Activated T-cell treated with anti-CD3 and anti-CD28 coated beads, Interleukin-2, amount 50 U/mL, for 48 hours (primary cell): ENCODE results near the gene PITPNC1.
"Not testable (repeated sequence)": the region's sequence is repeated elsewhere in the genome, so short reads cannot be mapped to it uniquely, and the experiment has no call there.

ENCODE experiments used
- DNase-seq, 2 experiments: peaks; one replicate each; pipeline ENCODE4 v3.0.0-alpha.2; 2020

Gene PITPNC1

GRCh38 chr17:67376737-67377487 lies at the start of gene PITPNC1:
Gene PITPNC1 (plus strand): TSS chr17:67377281.
- DNase-seq: peak; percentile 89 to 93

- no peak for DNase-seq
These were observed 49.1 kb upstream of the PITPNC1 start for GRCh38 chr17:67328026-67328425.

GRCh38 chr17:67331381-67332161 lies 45.5 kb upstream of the PITPNC1 start:
- peak in 1 of 2 experiments; percentile 12 for DNase-seq

GRCh38 chr17:67332162-67332508 lies 44.9 kb upstream of the PITPNC1 start:
- DNase-seq: not testable (repeated sequence)

GRCh38 chr17:67335245-67335835 lies 41.7 kb upstream of the PITPNC1 start:
- DNase-seq: no peak

GRCh38 chr17:67336859-67337258 lies 40.2 kb upstream of the PITPNC1 start:
- no peak for DNase-seq

GRCh38 chr17:67338353-67338752 lies 38.7 kb upstream of the PITPNC1 start:
- not testable (repeated sequence) for DNase-seq

- DNase-seq: no peak
These were observed 33.8 kb upstream of the PITPNC1 start for GRCh38 chr17:67343237-67343636.

- DNase-seq: no peak
These were observed 29.3 kb upstream of the PITPNC1 start for GRCh38 chr17:67347826-67348225.

- DNase-seq: no peak
These were observed 27.7 kb upstream of the PITPNC1 start for GRCh38 chr17:67349420-67349819.

- no peak for DNase-seq
These were observed 23.9 kb upstream of the PITPNC1 start for GRCh38 chr17:67353161-67353560.

GRCh38 chr17:67353929-67354574 lies 23.0 kb upstream of the PITPNC1 start:
- no peak for DNase-seq

- DNase-seq: no peak
These were observed 18.5 kb upstream of the PITPNC1 start for GRCh38 chr17:67358612-67359011.

GRCh38 chr17:67359960-67360791 lies 16.9 kb upstream of the PITPNC1 start:
- peak in 1 of 2 experiments; percentile 50 for DNase-seq

- DNase-seq: no peak
These were observed 16.2 kb upstream of the PITPNC1 start for GRCh38 chr17:67360880-67361279.

- DNase-seq: no peak
These were observed 14.9 kb upstream of the PITPNC1 start for GRCh38 chr17:67362173-67362572.

GRCh38 chr17:67364847-67365737 lies 12.0 kb upstream of the PITPNC1 start:
- DNase-seq: no peak

GRCh38 chr17:67365738-67366192 lies 11.3 kb upstream of the PITPNC1 start:
- DNase-seq: peak; percentile 59 to 66

GRCh38 chr17:67366193-67367157 lies 10.6 kb upstream of the PITPNC1 start, which contains the start of gene PSMD12:
Gene PSMD12 (minus strand): TSS chr17:67366577. CDS start chr17:67366519, 58 bp downstream.
- peak; percentile 97 to 99 for DNase-seq

GRCh38 chr17:67369676-67370075 lies 7.4 kb upstream of the PITPNC1 start:
- DNase-seq: no peak
